PC-9 (cell line): ENCODE results near the gene CA7.

Source experiments
- EZH2 ChIP-seq: fragments of 200-600 bp; sonication (generic); IDR thresholded peaks from 2 replicates; pipeline ENCODE4 v1.8.0; 2017; ENCODE audit warnings: antibody characterized with exemption, low read depth
- TF ChIP-seq, protein P1 (sequence below): fragments of 200-600 bp; sonication (generic); conservative IDR thresholded peaks from 2 replicates; pipeline ENCODE4 v1.6.1; 2017; ENCODE audit warnings: mixed run types, antibody characterized with exemption, mild to moderate bottlenecking, moderate library complexity

DNA sequence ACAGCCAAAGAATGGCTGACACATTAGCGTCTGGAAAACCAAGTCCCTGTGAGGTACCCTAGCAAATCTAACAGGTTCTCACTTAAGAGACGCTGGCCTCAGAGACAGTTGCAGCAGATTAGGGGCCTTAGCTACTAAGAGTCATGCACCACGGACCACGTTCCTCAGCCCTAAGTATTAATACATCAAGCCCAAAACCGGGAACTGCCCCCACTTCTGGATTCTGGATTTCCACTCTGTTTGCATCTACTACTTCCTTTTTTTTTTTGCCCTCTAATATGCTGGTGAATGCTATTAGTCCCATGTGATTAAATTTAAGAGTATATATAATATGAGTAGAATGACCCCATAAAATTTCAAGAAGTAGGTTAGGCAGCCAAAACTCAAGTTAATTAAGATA is 42.1 kb upstream of the CA7 start:
- TF ChIP-seq, protein P1, sequence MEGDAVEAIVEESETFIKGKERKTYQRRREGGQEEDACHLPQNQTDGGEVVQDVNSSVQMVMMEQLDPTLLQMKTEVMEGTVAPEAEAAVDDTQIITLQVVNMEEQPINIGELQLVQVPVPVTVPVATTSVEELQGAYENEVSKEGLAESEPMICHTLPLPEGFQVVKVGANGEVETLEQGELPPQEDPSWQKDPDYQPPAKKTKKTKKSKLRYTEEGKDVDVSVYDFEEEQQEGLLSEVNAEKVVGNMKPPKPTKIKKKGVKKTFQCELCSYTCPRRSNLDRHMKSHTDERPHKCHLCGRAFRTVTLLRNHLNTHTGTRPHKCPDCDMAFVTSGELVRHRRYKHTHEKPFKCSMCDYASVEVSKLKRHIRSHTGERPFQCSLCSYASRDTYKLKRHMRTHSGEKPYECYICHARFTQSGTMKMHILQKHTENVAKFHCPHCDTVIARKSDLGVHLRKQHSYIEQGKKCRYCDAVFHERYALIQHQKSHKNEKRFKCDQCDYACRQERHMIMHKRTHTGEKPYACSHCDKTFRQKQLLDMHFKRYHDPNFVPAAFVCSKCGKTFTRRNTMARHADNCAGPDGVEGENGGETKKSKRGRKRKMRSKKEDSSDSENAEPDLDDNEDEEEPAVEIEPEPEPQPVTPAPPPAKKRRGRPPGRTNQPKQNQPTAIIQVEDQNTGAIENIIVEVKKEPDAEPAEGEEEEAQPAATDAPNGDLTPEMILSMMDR, result no peak
- TF ChIP-seq EZH2, result no peak
